A549 (cell line): ENCODE results near the gene SLC24A2. TPM values are rescaled to one million over a fixed set of nuclear protein-coding genes. Genes with fewer than 3 reads are reported as not detected.

Source experiments
- ATAC-seq, 2 experiments: fragments of 200-7000 bp in 1 of 2; fragments of >200 bp in 1 of 2; cut with Nextera tagmentation in 1 of 2; cut with Tn5 transposase in 1 of 2; 3 replicates each; pipeline versions ENCODE4 v1.8.0 to v1.9.1; 2018 to 2020; ENCODE audit warnings: mild to moderate bottlenecking in 1 of 2, moderate library complexity in 1 of 2
- CTCF ChIA-PET: fragments of 300-600 bp; sonication (Branson Sonifier 250); formaldehyde crosslinking; extraction: SDS; loops from one replicate; lab custom pipeline; 2021; ENCODE audit warnings: antibody characterized with exemption, inconsistent platforms; lab: Yijun Ruan, JAX
- POLR2A ChIA-PET: fragments of 350-600 bp; formaldehyde crosslinking; extraction: SDS; loops from one replicate; lab custom pipeline; 2021; ENCODE audit warnings: antibody characterized with exemption, inconsistent platforms; lab: Yijun Ruan, JAX
- DNase-seq, 2 experiments: peaks; one replicate each; pipeline versions ENCODE4 v3.0.0 to v3.0.0-alpha.2; 2011 to 2016; ENCODE audit warnings: low read depth in 1 of 2, low spot score in 1 of 2
- FAIRE-seq: peaks from 2 replicates; lab custom pipeline; 2011; peaks lifted over from hg19 to GRCh38; lab: Jason Lieb, UNC
- H3K27ac ChIP-seq, 2 experiments: fragments of >200 bp; sonication (Bioruptor Twin); formaldehyde crosslinking; 3 replicates each; pipeline ENCODE4 v1.5.1; 2016 to 2017
- H3K4me1 ChIP-seq: fragments of >200 bp; sonication (Bioruptor Twin); formaldehyde crosslinking; 3 replicates; pipeline ENCODE4 v1.6.1; 2016
- H3K4me2 ChIP-seq: fragments of >200 bp; sonication (Bioruptor Twin); formaldehyde crosslinking; 3 replicates; pipeline ENCODE4 v1.6.1; 2016
- H3K4me3 ChIP-seq: fragments of >200 bp; sonication (Bioruptor Twin); formaldehyde crosslinking; 3 replicates; pipeline ENCODE4 v1.5.1; 2016
- H3K9me3 ChIP-seq: fragments of >200 bp; sonication (Bioruptor Twin); formaldehyde crosslinking; 3 replicates; pipeline ENCODE4 v1.6.1; 2016
- BHLHE40 ChIP-seq: IDR thresholded peaks from 2 replicates; pipeline ENCODE4 v1.6.1; 2012; ENCODE audit warnings: low read depth, low read length, inconsistent platforms
- CHD4 ChIP-seq: fragments of 200-600 bp; sonication (generic); IDR thresholded peaks from 2 replicates; pipeline ENCODE4 v1.6.1; 2016; ENCODE audit warnings: antibody characterized with exemption, mild to moderate bottlenecking, borderline replicate concordance
- EP300 ChIP-seq, 2 experiments: fragments of >200 bp; sonication (Bioruptor Twin); formaldehyde crosslinking; IDR thresholded peaks; 2 replicates in 1 of 2; 3 replicates in 1 of 2; pipeline ENCODE4 v1.6.1; 2016 to 2017
- ESRRA ChIP-seq: fragments of 150-350 bp; IDR thresholded peaks from 2 replicates; pipeline ENCODE4 v1.6.1; 2014; ENCODE audit warnings: mild to moderate bottlenecking, low read length, borderline replicate concordance
- FOSB ChIP-seq: fragments of 250-450 bp; sonication (Bioruptor Pico); IDR thresholded peaks from 2 replicates; pipeline ENCODE4 v1.5.0; 2020; ENCODE audit warnings: mild to moderate bottlenecking, moderate library complexity
- FOXS1 ChIP-seq: fragments of 250-450 bp; sonication (Bioruptor Pico); IDR thresholded peaks from 2 replicates; pipeline ENCODE4 v1.5.0; 2020; ENCODE audit warnings: mild to moderate bottlenecking, moderate library complexity
- HEYL ChIP-seq: fragments of 250-450 bp; sonication (Bioruptor Pico); IDR thresholded peaks from 2 replicates; pipeline ENCODE4 v1.8.0; 2021; ENCODE audit warnings: mild to moderate bottlenecking, moderate library complexity
- HOXB5 ChIP-seq: fragments of 250-450 bp; sonication (Bioruptor Pico); IDR thresholded peaks from 2 replicates; pipeline ENCODE4 v1.5.0; 2020; ENCODE audit warnings: mild to moderate bottlenecking, moderate library complexity
- KDM1A ChIP-seq: fragments of 200-600 bp; sonication (generic); IDR thresholded peaks from 2 replicates; pipeline ENCODE4 v1.6.1; 2016; ENCODE audit warnings: low read depth, mild to moderate bottlenecking
- KDM5A ChIP-seq: fragments of 200-600 bp; sonication (generic); IDR thresholded peaks from 2 replicates; pipeline ENCODE4 v1.6.1; 2016; ENCODE audit warnings: antibody characterized with exemption, mild to moderate bottlenecking
- MAFK ChIP-seq: fragments of 450-650 bp; IDR thresholded peaks from 2 replicates; pipeline ENCODE4 v1.6.1; 2014; ENCODE audit not compliant: partially characterized antibody
- MYC ChIP-seq: IDR thresholded peaks from 2 replicates; pipeline ENCODE4 v1.6.1; 2012; ENCODE audit warnings: mild to moderate bottlenecking, inconsistent platforms, low read length, improper control_type of control experiment, borderline replicate concordance
- NFE2L2 ChIP-seq: fragments of 150-350 bp; conservative IDR thresholded peaks from 2 replicates; pipeline ENCODE4 v1.6.1; 2014; ENCODE audit warnings: low read length
- NR3C1 ChIP-seq: fragments of >200 bp; sonication (Bioruptor Twin); formaldehyde crosslinking; IDR thresholded peaks from 3 replicates; pipeline ENCODE4 v1.6.1; 2017
- POLR2AphosphoS2 ChIP-seq: conservative IDR thresholded peaks from 2 replicates; pipeline ENCODE4 v1.6.1; 2012; ENCODE audit warnings: low read length, improper control_type of control experiment, inconsistent platforms
- SREBF2 ChIP-seq: fragments of 450-650 bp; IDR thresholded peaks from 2 replicates; pipeline ENCODE4 v1.6.1; 2014; ENCODE audit warnings: mild to moderate bottlenecking, moderate library complexity
- TP53 ChIP-seq: fragments of 250-450 bp; sonication (Bioruptor Pico); IDR thresholded peaks from 2 replicates; pipeline ENCODE4 v1.5.0; 2021; ENCODE audit warnings: mild to moderate bottlenecking, moderate library complexity
- ZC3H11A ChIP-seq: fragments of 450-650 bp; IDR thresholded peaks from 2 replicates; pipeline ENCODE4 v1.6.1; 2014; ENCODE audit warnings: antibody characterized with exemption, mild to moderate bottlenecking
- ZFP36 ChIP-seq: fragments of 450-650 bp; IDR thresholded peaks from 2 replicates; pipeline ENCODE4 v1.6.1; 2014; ENCODE audit warnings: borderline replicate concordance; ENCODE audit not compliant: partially characterized antibody
- WGBS: methylation state at CpG from one replicate; pipeline ENCODE4 v1.1.6; 2017; ENCODE audit errors: missing lambda C conversion rate; 5-methylcytosine and 5-hydroxymethylcytosine counted together
- polyA plus RNA-seq, 4 experiments: library from polyadenylated mRNA; depleted of rRNA in 3 of 4; stranded (reverse); fragments of >200 nt; fragmentation: RNase III in 1 of 4; extraction: RNeasy Plus Mini Kit Qiagen cat#74134 plus additional on column Dnase treatment in 1 of 4; gene quantifications; 2 replicates in 3 of 4; 3 replicates in 1 of 4; pipeline ENCODE4 v1.2.3, GENCODE V29; 2011 to 2017
- TF ChIP-seq, protein P1 (sequence below): IDR thresholded peaks from 2 replicates; pipeline ENCODE4 v1.6.1; 2012; ENCODE audit warnings: low read depth, borderline replicate concordance
- TF ChIP-seq, protein P2 (sequence below): IDR thresholded peaks from 2 replicates; pipeline ENCODE4 v1.6.1; 2012
- TF ChIP-seq, protein P3 (sequence below): fragments of >200 bp; sonication (Bioruptor Twin); formaldehyde crosslinking; IDR thresholded peaks from 3 replicates; pipeline ENCODE4 v1.5.1; 2016
- TF ChIP-seq, protein P4 (sequence below): IDR thresholded peaks from 2 replicates; pipeline ENCODE4 v1.6.1; 2012

The SLC24A2 gene
- polyA plus RNA-seq, 2 of the 4 experiments (the other 2 are of a cell fraction), result not detected

DNA sequence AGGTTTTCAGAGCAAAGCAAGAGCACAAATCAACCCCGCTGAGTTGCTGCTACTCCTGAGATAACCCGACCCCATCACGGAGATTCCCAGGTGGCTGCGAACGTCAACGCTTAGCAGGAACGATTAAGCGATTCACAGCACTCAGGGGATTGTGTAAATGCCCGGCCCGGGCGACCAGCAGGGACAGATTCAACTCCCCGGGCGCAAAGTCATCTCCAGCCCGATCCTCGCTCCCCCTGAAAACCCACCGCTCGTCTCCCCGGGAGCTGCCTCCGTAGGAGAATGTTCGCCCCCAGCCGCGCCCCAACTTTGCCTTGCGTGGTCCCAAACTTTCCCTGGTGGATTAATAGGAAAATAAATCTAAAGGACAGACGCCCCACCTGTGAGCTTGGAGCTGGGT lies 685 bp downstream of the SLC24A2 start:
- FAIRE-seq (no peak), ATAC-seq (no peak), DNase-seq (no peak)
- Histone ChIP-seq H3K4me1 (no peaks in the 10 kb centered on the region), H3K27ac (no peak overlapping the region), H3K4me3 (no peak overlapping the region), H3K4me2 (no peak overlapping the region), H3K9me3 (no peaks in the 10 kb centered on the region)
- ChIA-PET POLR2A (no interaction called here), CTCF (interaction anchor here (0.6 kb wide), 1 partner anchor 1531 kb away, joined by 4 read pairs; no protein-coding TSS in a partner anchor)
- TF ChIP-seq, protein P1, sequence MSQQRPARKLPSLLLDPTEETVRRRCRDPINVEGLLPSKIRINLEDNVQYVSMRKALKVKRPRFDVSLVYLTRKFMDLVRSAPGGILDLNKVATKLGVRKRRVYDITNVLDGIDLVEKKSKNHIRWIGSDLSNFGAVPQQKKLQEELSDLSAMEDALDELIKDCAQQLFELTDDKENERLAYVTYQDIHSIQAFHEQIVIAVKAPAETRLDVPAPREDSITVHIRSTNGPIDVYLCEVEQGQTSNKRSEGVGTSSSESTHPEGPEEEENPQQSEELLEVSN, result no peak
- no peak for TF ChIP-seq BHLHE40
- TF ChIP-seq CHD4, result no peak
- no peak for TF ChIP-seq FOXS1 (CRISPR knock-in tag)
- no peak for TF ChIP-seq KDM1A
- TF ChIP-seq, protein P2, sequence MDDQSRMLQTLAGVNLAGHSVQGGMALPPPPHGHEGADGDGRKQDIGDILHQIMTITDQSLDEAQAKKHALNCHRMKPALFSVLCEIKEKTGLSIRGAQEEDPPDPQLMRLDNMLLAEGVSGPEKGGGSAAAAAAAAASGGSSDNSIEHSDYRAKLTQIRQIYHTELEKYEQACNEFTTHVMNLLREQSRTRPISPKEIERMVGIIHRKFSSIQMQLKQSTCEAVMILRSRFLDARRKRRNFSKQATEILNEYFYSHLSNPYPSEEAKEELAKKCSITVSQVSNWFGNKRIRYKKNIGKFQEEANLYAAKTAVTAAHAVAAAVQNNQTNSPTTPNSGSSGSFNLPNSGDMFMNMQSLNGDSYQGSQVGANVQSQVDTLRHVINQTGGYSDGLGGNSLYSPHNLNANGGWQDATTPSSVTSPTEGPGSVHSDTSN, result no peak
- no peak for TF ChIP-seq MAFK
- WGBS, result 56% methylated on average over 18 of the region's 24 CpGs

DNA sequence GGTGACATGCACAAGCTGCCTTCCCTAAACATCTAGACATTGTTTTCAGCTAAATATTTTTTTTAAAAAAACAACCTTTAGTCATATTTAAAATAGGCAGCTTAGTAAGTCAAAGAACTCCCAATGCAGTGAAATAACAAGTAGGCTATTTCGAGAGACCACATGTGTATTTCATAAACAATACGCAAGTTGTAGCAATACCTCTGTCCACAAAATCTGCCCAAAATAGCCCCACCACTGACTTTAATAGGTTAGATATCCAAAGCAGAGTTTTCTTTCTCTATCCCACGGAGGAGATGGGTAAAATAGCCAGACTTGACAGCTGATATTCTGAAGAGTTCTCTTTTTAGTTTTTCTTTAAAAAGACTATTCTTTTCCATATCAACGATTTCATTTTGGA lies 1.2 kb downstream of the SLC24A2 start:
- Histone ChIP-seq H3K4me2 (no peak overlapping the region), H3K27ac (no peak overlapping the region), H3K4me1 (no peaks in the 10 kb centered on the region), H3K4me3 (no peak overlapping the region), H3K9me3 (no peaks in the 10 kb centered on the region)
- no peak for FAIRE-seq
- WGBS, result 28% methylated on average over 4 of the region's 4 CpGs
- ChIA-PET CTCF (interaction anchor here (0.6 kb wide), 1 partner anchor 1531 kb away, joined by 4 read pairs; no protein-coding TSS in a partner anchor), POLR2A (no interaction called here)
- no peak for DNase-seq
- ATAC-seq, result no peak
- TF ChIP-seq, protein P3, sequence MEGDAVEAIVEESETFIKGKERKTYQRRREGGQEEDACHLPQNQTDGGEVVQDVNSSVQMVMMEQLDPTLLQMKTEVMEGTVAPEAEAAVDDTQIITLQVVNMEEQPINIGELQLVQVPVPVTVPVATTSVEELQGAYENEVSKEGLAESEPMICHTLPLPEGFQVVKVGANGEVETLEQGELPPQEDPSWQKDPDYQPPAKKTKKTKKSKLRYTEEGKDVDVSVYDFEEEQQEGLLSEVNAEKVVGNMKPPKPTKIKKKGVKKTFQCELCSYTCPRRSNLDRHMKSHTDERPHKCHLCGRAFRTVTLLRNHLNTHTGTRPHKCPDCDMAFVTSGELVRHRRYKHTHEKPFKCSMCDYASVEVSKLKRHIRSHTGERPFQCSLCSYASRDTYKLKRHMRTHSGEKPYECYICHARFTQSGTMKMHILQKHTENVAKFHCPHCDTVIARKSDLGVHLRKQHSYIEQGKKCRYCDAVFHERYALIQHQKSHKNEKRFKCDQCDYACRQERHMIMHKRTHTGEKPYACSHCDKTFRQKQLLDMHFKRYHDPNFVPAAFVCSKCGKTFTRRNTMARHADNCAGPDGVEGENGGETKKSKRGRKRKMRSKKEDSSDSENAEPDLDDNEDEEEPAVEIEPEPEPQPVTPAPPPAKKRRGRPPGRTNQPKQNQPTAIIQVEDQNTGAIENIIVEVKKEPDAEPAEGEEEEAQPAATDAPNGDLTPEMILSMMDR, result no peak
- no peak for TF ChIP-seq ZFP36
- TF ChIP-seq NR3C1, result no peak
- TF ChIP-seq NFE2L2, result no peak
- no peak for TF ChIP-seq HOXB5 (CRISPR knock-in tag)
- no peak for TF ChIP-seq HEYL (CRISPR knock-in tag)
- TF ChIP-seq, protein P4, sequence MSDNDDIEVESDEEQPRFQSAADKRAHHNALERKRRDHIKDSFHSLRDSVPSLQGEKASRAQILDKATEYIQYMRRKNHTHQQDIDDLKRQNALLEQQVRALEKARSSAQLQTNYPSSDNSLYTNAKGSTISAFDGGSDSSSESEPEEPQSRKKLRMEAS, result no peak
- no peak for TF ChIP-seq KDM5A
- no peak for TF ChIP-seq BHLHE40
- no peak for TF ChIP-seq ESRRA
- TF ChIP-seq EP300 (IDR thresholded peaks at IDR 0.05), result no peak
- TF ChIP-seq ZC3H11A, result no peak

DNA sequence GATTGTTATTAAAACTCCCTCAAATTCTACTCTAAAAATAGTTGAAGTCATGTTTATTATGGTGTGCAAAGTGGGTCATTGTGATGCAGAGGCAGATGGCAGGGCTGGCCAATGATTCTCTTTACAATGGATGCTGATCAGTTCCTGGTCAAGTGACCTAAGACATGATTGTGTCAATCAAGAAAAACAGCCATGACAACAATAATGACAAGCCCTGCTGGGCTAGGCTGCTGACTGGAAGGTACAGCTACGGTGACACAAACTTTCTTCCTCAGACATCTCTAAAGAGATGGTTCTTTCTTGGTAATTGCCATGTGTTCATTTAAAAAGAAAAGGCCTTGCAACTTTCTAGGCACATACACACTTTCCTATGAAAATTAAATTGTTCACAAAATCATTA lies 3.6 kb downstream of the SLC24A2 start:
- WGBS, result 6% methylated on average over 1 of the region's 1 CpG
- DNase-seq, result no peak
- ChIA-PET POLR2A (no interaction called here), CTCF (no interaction called here)
- Histone ChIP-seq H3K27ac (no peak overlapping the region), H3K9me3 (no peaks in the 10 kb centered on the region), H3K4me2 (no peak overlapping the region), H3K4me1 (no peaks in the 10 kb centered on the region), H3K4me3 (no peak overlapping the region)
- TF ChIP-seq NFE2L2, result no peak
- no peak for TF ChIP-seq FOSB (CRISPR knock-in tag)
- TF ChIP-seq TP53 (CRISPR knock-in tag), result no peak
- TF ChIP-seq MYC, result no peak
- no peak for TF ChIP-seq POLR2AphosphoS2
- TF ChIP-seq SREBF2, result no peak
- TF ChIP-seq ESRRA, result no peak
- no peak for FAIRE-seq
- ATAC-seq, result no peak
